ENCODE data around the gene ZNF219.
A peak's percentile ranks its signal among the peaks of the same experiment; 100 is the strongest.

Gene ZNF219

DNA sequence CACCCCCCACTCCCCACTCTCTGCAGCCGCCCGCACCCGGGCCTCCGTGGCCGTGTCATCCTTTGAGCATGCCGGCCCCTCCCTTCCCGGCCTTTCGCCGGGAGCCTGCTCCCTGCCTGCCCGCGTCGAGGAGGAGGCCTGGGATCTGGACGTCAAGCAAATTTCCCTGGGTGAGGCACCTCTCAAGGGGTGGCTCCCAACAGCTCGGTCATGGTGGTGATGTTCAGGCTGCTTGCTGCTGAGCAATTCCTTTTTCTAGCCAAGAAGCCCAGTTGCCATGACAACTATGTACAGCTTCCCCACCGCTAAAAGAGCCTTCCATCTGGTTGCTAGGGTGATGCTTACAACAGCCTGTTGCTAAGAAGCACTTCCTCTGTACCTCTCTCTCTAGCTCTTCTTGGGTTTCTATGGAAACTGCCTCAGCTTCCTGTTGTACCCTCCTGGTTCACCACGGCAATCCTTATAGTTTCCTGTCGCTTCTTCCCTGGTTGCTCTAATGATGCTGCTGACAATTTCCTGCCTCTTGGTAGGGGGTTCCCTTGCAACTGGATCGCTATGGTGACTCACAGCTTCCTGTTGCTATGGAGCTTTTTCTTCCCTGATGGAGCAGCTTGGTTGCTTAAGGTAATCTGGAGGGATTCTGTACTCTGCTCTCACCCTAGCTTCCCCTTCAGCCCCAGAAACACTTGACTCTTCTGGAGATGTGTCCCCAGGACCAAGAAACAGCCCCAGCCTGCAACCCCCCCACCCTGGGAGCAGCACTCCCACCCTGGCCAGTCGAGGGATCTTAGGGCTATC lies 11.0 kb downstream of the ZNF219 start:
- peak; percentile 26 to 48 for DNase-seq (ENCODE audit: low read depth in 2 of 2)

DNA sequence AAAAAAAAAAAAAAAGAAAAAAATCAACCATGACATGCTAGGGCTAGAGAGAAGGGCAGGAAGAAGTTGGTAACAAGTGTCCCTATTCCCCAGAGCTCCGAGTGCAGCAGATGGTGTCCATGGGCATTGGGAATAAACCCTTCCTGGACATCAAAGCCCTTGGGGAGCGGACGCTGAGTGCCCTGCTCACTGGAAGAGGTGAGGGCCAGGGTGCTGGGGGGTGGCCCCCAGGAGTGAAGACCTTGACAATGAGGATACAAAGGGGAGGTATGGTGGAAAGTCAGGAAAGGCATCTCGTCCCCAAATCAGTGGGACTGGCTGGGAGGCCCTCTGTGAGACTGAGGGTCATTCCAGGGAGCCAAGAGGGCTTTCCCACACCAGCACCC lies 11.6 kb downstream of the ZNF219 start:
- DNase-seq (ENCODE audit: low read depth in 2 of 2), result no peak

DNA sequence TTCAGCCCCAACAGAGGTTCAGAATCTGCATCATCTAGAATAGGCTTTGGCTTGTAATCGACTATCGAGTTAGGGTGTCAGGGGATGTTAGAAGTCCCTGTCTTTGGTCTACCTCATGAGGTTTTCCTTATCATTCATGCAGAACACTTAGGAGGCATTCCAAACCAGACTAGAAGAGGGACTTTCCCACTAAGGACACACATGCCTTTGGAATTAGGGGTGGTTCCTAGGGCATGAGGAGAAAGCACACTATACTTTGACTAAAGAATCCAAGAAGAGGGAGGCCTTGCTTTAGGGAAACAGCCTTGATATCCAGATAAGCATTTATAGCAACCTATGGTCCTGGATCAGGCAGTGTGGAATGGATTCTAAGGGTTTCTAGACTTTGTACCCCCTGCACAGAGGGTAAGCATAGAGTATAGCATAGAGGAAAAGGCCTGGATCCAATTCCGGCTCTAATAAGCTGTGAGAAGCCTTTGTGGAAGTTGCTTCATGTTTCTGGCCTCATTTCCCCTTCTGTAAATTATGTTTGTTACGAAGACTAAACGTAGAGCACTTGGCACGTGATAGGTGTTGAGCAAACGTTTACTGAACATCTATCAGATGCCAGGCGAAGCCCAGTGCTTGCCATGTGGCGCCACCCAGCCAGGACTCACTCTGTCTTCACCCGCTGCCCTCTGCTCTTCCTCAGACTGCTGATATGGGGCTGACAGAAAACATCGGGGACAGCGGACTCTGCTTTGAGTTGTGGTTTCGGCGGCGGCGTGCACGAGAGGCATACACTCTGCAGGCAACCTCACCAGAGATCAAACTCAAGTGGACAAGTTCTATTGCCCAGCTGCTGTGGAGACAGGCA lies 13.2 kb downstream of the ZNF219 start:
- no peak for DNase-seq (ENCODE audit: low read depth in 2 of 2)

DNA sequence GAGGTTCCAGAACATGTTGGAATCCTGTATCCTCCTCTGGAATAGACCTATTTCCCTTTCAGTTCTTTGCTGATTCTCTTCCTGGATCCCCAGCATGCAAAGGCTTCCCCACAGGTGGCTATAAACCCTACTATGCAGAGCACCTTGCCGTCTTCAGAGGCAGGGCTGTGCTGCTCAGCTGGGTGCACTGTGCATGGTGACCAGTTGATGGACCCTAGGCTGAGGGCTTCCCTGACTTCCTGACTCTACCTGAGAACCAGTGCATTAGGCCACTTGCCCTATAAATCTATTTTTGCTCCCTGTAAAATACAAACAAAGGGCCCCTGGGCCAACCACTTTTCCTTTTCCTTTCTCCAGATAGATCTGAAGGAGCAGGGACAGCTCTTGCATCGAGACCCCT lies 14.1 kb downstream of the ZNF219 start:
- no peak for DNase-seq (ENCODE audit: low read depth in 2 of 2)

DNA sequence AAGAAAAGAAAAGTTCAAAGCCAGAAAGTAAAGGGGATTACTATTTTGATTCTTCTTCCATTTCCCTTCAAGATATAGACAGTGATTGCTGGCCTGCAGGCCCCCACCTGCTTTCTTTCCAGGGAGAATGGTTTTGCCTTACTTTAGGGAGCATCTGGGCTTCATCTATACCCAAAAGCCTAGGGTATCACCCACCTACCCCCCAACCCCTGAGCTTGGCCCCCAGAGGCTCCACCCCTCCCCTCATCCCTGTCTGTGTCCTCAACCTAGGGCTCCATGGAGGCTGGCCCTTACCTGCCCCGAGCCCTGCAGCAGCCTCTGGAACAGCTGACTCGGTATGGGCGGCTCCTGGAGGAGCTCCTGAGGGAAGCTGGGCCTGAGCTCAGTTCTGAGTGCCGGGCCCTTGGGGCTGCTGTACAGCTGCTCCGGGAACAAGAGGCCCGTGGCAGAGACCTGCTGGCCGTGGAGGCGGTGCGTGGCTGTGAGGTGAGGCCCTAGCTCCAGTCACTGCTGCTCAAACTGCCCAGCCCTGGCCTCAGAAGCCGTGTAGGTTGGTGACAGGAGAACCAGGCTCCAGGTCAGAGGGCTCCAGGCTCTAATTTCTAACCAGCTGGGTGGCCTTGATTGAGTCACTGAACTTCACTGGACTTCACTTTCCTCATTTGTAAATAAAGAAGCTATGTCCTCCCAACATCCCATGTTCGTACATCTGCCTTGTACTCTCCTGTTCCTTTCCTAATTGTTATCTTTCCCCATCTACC lies 14.7 kb downstream of the ZNF219 start:
- no peak for DNase-seq (ENCODE audit: low read depth in 2 of 2)

DNA sequence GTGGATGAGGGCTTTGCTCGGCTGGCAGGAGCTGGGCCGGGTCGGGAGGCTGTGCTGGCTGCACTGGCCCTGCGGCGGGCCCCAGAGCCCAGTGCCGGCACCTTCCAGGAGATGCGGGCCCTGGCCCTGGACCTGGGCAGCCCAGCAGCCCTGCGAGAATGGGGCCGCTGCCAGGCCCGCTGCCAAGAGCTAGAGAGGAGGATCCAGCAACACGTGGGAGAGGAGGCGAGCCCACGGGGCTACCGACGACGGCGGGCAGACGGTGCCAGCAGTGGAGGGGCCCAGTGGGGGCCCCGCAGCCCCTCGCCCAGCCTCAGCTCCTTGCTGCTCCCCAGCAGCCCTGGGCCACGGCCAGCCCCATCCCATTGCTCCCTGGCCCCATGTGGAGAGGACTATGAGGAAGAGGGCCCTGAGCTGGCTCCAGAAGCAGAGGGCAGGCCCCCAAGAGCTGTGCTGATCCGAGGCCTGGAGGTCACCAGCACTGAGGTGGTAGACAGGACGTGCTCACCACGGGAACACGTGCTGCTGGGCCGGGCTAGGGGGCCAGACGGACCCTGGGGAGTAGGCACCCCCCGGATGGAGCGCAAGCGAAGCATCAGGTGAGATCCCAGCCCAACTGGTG lies 16.8 kb downstream of the ZNF219 start:
- no peak for DNase-seq (ENCODE audit: low read depth in 2 of 2)

DNA sequence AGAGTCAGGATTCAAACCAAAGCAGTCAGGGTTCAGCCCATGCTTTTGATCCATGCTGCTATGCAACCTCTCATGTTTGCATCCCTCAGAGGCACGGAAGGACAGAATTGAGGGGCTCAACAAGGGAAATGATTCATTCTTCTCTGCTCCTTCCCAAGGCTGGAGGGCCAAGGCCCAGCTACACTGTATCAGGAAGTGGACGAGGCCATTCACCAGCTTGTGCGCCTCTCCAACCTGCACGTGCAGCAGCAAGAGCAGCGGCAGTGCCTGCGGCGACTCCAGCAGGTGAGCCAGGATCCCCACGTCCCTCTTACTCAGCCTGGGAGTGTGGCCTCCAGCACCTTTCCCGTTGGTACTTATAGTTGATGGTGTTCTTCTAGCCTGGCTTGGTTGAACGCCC lies 19.7 kb downstream of the ZNF219 start:
- DNase-seq (ENCODE audit: low read depth in 2 of 2), result no peak

DNA sequence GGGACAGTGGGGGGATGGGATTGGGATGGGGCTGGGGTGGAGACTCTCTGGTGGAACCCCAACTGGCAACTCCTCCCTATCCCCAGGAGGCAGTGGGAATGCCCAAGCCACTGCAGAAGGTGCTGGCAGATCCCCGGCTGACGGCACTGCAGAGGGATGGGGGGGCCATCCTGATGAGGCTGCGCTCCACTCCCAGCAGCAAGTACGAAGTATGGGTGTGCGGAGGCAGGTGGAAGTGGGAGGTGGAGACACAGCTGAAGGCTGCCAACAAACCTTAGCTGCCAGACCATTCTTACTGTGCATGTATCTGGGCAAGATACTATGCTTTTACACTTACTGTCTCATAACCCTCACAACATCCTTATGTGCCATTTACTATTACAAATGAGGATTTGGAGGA lies 20.2 kb downstream of the ZNF219 start:
- DNase-seq (ENCODE audit: low read depth in 2 of 2), result no peak

DNA sequence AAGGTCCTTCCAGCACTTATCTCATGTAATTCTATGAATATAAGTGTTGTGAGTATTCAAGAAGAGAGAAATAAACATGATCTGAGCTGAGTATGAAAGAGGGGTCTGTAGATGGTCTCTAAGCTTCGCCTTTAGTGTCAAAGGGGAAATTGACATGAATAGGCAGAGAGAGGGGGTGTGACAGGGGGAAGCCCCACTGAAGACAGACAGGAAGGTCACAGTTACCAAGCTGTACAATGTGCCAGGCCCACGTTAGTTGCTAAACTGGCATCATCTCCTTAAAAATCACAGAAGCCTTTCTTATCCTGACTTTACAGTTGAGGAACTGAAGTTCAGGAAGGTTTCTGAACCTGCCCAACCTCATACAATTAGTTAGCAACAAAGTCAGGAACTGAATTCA lies 20.8 kb downstream of the ZNF219 start:
- DNase-seq (ENCODE audit: low read depth in 2 of 2), result no peak

DNA sequence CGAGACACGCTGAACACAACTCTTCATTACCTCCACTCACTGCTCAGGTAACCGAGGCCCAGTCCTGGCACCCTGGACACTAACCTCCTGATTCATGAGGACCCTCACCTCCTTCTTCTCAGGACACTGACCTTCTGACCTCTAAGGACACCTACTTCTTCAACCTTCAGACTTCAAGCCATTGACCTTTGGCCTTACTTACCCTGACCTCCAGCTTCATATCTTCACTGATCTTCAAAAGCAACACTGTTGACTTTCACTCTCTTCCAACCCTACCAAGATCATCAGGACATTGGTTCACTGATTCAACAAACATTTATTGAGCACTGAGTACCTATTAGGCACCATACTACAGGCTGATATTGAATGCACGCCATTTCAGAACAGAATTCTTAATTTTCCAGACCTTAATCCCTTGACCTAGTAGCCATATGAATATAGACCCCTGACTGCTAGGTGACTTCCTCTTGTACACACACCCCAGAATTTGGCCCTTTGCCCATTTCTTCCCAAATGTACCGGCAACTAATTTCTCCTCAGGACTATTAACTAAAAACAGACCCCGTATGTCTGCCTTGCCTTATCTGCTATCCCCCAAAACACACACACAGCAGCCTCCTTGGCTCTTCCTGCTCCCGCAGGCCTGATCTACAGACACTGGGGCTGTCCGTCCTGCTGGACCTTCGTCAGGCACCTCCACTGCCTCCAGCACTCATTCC lies 22.6 kb downstream of the ZNF219 start:
- no peak for DNase-seq (ENCODE audit: low read depth in 2 of 2)

DNA sequence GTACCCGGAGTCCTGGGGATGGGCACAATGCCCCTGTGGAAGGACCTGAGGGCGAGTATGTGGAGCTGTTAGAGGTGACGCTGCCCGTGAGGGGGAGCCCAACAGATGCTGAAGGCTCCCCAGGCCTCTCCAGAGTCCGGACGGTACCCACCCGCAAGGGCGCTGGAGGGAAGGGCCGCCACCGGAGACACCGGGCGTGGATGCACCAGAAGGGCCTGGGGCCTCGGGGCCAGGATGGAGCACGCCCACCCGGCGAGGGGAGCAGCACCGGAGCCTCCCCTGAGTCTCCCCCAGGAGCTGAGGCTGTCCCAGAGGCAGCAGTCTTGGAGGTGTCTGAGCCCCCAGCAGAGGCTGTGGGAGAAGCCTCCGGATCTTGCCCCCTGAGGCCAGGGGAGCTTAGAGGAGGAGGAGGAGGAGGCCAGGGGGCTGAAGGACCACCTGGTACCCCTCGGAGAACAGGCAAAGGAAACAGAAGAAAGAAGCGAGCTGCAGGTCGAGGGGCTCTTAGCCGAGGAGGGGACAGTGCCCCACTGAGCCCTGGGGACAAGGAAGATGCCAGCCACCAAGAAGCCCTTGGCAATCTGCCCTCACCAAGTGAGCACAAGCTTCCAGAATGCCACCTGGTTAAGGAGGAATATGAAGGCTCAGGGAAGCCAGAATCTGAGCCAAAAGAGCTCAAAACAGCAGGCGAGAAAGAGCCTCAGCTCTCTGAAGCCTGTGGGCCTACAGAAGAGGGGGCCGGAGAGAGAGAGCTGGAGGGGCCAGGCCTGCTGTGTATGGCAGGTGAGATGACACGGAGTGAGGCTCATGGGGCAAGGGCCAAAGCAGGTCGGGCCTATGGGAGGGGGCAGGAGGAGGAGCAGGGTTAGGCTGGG lies 23.8 kb downstream of the ZNF219 start:
- DNase-seq (ENCODE audit: low read depth in 2 of 2), result no peak

DNA sequence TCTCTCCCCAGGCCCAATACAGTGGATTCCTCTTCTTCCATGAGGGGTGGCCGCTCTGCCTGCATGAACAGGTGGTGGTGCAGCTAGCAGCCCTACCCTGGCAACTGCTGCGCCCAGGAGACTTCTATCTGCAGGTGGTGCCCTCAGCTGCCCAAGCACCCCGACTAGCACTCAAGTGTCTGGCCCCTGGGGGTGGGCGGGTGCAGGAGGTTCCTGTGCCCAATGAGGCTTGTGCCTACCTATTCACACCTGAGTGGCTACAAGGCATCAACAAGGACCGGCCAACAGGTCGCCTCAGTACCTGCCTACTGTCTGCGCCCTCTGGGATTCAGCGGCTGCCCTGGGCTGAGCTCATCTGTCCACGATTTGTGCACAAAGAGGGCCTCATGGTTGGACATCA lies 24.5 kb downstream of the ZNF219 start:
- DNase-seq (ENCODE audit: low read depth in 2 of 2), result no peak

DNA sequence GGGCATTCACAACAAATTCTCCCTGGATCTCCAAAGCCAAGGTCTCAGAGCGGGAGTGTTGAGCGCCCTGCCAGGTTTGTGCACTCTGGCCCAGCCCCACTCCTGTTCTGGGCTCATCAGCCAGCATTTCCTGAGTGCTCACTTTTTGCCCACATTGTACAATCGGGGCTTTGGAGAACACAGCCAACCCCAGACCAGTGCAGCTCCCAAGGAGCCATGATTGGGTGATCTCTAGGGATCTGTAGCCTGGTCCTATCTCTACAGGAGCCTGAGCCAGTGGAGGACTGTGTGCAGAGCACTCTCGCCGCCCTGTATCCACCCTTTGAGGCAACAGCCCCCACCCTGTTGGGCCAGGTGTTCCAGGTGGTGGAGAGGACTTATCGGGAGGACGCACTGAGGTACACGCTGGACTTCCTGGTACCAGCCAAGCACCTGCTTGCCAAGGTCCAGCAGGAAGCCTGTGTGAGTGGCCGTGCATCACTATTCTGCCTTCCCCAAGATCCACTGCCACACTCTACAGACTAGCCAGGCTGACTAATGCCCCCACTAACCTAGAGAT lies 25.6 kb downstream of the ZNF219 start:
- DNase-seq (ENCODE audit: low read depth in 2 of 2), result no peak

DNA sequence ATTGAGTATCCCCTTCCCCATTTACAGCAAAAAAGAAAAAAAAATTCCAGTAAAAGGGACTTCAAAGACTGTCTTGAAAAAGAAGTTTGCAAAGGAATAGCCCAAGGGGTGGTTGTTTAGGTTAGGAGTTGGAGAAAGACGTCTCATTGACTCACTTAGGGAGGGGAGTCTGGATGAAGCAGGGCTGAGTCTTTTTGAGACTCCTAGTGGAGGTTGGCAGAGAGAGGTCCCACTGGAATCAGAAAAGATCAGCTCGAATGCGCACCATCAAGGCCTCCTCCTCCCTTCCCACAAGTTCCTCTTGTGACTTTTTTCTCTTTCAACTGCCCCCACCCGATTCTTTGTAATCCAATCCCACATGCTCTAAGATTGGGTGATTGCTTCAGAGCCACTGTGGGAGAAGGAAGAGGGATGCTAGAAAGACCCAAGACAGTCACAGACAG lies 26.4 kb downstream of the ZNF219 start:
- DNase-seq (ENCODE audit: low read depth in 2 of 2), result no peak

DNA sequence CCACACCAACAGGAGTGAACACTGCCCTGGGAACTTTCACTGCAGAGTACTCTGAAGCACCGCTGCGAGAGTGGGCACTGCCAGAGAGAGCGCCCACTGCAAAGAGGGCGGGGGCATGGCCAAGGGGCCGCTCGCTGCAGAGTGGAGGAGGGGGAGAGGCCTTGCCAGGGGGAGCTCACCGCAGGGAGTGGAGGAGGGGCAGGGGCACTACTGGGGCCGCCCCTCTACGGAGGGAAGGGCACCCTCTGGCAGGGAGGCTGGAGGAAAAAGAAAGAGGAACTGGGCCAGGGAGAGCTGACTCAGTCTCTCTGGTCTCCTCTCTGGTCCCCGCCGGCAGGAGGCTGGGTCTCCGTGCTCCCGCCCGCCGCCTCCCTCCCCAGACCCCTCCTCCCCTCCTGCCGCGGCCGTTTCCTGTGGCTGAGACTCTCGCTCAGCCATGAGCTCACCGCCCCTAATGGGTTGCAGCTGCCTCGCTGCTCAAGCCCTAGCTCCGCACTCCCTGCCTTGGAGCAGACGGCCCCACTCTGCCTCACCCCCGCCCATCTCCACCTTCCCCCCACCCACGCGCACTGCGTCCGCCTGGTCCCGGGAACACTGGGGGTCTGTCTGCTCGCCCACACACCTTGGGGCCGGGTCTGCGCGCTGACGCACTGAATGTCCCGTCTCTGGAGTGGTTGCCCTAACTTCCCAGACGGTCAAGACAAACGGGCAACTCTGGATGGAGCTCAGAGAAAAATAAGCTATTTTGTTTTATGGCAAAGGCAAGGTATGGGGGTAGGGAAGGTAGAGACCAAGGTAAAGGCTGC lies 27.0 kb downstream of the ZNF219 start:
- peak in 1 of 2 donors; percentile 40 for DNase-seq (ENCODE audit: low read depth in 2 of 2)

DNA sequence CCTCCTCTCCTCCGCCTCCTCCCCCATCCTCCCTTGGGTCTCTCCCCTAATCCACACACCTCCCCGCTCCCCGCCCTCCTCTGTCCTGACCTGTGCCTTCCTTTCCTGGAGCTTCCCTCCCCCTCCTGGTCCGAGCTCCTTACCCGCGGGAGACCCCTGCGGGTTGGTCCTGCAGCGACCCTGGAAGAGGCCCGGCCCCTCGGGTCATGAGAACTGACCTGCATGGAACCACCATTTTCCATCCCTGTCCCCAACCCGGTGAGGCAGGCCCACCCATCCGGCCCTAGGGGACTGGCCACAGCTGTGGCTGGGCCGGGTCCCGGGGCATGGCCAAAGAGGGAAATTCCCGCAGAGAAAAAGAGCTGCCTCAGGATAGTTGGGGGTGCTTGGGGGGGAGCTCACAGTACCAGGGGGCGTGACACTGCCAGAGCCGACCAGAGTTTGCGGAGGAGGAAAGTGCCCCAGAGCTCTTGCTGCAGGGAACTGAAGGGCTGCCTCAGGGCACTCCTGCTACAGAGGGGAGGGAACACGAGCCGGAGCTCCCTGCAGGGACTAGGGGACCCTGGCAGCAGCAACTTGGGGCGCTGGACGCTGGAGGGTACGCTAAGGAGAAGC lies 27.7 kb downstream of the ZNF219 start:
- DNase-seq (ENCODE audit: low read depth in 2 of 2), result no peak

DNA sequence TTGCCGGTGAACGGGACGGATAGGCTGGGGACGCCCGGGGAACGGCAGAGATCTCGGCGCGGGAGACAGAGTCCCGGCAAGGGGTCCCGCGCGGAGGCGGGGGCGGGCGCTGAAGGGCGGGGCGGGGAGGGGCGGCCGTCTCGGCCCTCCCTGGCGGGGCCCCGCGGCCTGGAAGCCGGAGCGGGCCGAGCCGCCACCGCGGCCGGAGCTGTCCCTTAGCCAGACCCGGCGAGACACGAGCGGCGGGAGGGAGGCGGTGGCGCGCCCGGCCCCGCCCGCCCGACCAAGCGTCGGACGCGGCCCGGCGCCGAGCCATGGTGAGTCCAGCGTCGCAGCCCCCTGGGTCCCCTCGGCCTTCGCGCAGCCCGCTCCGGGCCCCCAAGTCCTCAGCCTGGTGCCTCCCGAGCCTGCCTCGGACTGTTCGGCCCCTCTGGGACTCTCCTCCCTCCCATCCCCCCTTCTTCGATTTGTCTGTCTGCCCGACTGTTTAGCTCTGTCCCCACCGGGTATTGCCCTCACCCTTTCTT lies 28.3 kb downstream of the ZNF219 start, which contains the start of gene ARHGEF40:
Gene ARHGEF40, plus strand, starts transcription at position 222 of the 527 bp plus-strand sequence. Its CDS starts 93 bp downstream, at position 315.
- no peak for DNase-seq (ENCODE audit: low read depth in 2 of 2)

Measured in stimulated activated CD8-positive, alpha-beta memory T cell treated with anti-CD3 and anti-CD28 coated beads, Interleukin-7, amount 100 ng/mL, for 4 hours (primary cell).